Measurements from ENCODE around the gene AHNAK.

The AHNAK gene

DNA sequence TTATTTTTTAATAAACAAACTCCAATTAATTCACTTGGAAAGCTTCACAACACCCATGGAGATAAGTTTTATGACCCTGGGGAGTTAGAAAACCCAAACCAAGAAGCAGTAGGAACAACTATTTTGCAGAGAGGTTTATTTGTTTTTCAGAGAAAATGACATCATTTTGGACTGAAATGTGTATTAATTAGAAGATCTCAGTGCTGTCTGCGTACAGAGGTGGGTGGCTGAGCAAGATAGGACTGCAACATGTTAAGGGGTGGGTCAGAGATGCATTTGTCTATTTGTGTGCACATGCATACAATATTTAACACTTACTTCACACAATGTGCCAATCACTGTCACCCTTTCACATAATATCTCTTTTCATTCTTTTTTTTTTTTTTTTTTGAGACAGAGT lies 126.7 kb downstream of the AHNAK start:
- POLR2A ChIA-PET, result interaction anchor here (0.6 kb wide), 2 partner anchors 25 to 155 kb away, joined by 3 to 4 read pairs; no protein-coding TSS in a partner anchor
- Histone ChIP-seq H3K36me3 (ENCODE audit: control insufficient read depth in 2 of 2, insufficient read depth in 1 of 2, low read length in 2 of 2) (no peaks in the 10 kb centered on the region), H3K9me3 (ENCODE audit: control insufficient read depth, insufficient read depth, low read depth, low read length) (no peaks in the 10 kb centered on the region), H3K27ac (ENCODE audit: extremely low read depth, low read depth, low read length) (no peak overlapping the region), H3K4me1 (ENCODE audit: control insufficient read depth, insufficient read depth, low read length) (peaks cover 3% of the 10 kb centered on the region; the same call in 1 of the 2 replicates), H3K4me3 (ENCODE audit: low read depth, low read length) (no peak overlapping the region)
- CTCF ChIA-PET, result interaction anchor here (0.7 to 1.3 kb wide), 3 partner anchors 25 to 141 kb away, joined by 3 read pairs; no protein-coding TSS in a partner anchor
- TF ChIP-seq ZNF169 (tag by site-specific recombination; IDR thresholded peaks at IDR 0.05) (no peak), ZNF629 (tag by site-specific recombination; IDR thresholded peaks at IDR 0.05) (peak; percentile 78), ZNF701 (tag by site-specific recombination; IDR thresholded peaks at IDR 0.05) (no peak), WT1 (tag by site-specific recombination; IDR thresholded peaks at IDR 0.05) (peak; percentile 52; the same call in 1 of the 2 replicates), MYNN (tag by site-specific recombination; IDR thresholded peaks at IDR 0.05; ENCODE audit: borderline replicate concordance) (no peak), YY1 (tag by site-specific recombination; IDR thresholded peaks at IDR 0.05) (no peak), ZNF843 (tag by site-specific recombination; IDR thresholded peaks at IDR 0.05) (peak; percentile 74; the same call in 1 of the 2 replicates), ZNF664 (tag by site-specific recombination; IDR thresholded peaks at IDR 0.05) (no peak), ZNF223 (tag by site-specific recombination; IDR thresholded peaks at IDR 0.05) (no peak), ZNF555 (tag by site-specific recombination; conservative IDR thresholded peaks at IDR 0.05) (no peak), SP7 (tag by site-specific recombination; IDR thresholded peaks at IDR 0.05) (peak; percentile 52), MEIS1 (CRISPR knock-in tag; IDR thresholded peaks at IDR 0.05; ENCODE audit: borderline replicate concordance) (no peak), ZNF677 (tag by site-specific recombination; IDR thresholded peaks at IDR 0.05) (no peak), ZNF23 (tag by site-specific recombination; IDR thresholded peaks at IDR 0.05; ENCODE audit: borderline replicate concordance) (no peak), ZBTB20 (tag by site-specific recombination; IDR thresholded peaks at IDR 0.05) (peak; percentile 58; the same call in 1 of the 2 replicates), ZNF214 (tag by site-specific recombination; IDR thresholded peaks at IDR 0.05; ENCODE audit: borderline replicate concordance) (no peak), REPIN1 (tag by site-specific recombination; IDR thresholded peaks at IDR 0.05; ENCODE audit: low read depth) (no peak), ZNF623 (tag by site-specific recombination; IDR thresholded peaks at IDR 0.05) (no peak), ZNF626 (tag by site-specific recombination; IDR thresholded peaks at IDR 0.05) (no peak), KLF8 (tag by site-specific recombination; IDR thresholded peaks at IDR 0.05) (0 out of 2 replicates have a peak, but pooled peaks have one; percentile 38), ZNF521 (tag by site-specific recombination; IDR thresholded peaks at IDR 0.05) (no peak), ZNF768 (tag by site-specific recombination; IDR thresholded peaks at IDR 0.05) (no peak), ZNF132 (tag by site-specific recombination; IDR thresholded peaks at IDR 0.05; ENCODE audit: borderline replicate concordance) (no peak)
- TF ChIP-seq, protein P1, sequence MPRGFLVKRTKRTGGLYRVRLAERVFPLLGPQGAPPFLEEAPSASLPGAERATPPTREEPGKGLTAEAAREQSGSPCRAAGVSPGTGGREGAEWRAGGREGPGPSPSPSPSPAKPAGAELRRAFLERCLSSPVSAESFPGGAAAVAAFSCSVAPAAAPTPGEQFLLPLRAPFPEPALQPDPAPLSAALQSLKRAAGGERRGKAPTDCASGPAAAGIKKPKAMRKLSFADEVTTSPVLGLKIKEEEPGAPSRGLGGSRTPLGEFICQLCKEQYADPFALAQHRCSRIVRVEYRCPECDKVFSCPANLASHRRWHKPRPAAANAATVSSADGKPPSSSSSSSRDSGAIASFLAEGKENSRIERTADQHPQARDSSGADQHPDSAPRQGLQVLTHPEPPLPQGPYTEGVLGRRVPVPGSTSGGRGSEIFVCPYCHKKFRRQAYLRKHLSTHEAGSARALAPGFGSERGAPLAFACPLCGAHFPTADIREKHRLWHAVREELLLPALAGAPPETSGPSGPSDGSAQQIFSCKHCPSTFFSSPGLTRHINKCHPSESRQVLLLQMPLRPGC (tag by site-specific recombination; IDR thresholded peaks at IDR 0.05), result 0 out of 2 replicates have a peak, but pooled peaks have one; percentile 37
- TF ChIP-seq, protein P2, sequence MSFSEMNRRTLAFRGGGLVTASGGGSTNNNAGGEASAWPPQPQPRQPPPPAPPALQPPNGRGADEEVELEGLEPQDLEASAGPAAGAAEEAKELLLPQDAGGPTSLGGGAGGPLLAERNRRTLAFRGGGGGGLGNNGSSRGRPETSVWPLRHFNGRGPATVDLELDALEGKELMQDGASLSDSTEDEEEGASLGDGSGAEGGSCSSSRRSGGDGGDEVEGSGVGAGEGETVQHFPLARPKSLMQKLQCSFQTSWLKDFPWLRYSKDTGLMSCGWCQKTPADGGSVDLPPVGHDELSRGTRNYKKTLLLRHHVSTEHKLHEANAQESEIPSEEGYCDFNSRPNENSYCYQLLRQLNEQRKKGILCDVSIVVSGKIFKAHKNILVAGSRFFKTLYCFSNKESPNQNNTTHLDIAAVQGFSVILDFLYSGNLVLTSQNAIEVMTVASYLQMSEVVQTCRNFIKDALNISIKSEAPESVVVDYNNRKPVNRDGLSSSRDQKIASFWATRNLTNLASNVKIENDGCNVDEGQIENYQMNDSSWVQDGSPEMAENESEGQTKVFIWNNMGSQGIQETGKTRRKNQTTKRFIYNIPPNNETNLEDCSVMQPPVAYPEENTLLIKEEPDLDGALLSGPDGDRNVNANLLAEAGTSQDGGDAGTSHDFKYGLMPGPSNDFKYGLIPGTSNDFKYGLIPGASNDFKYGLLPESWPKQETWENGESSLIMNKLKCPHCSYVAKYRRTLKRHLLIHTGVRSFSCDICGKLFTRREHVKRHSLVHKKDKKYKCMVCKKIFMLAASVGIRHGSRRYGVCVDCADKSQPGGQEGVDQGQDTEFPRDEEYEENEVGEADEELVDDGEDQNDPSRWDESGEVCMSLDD (tag by site-specific recombination; IDR thresholded peaks at IDR 0.05), result no peak
- TF ChIP-seq, protein P3, sequence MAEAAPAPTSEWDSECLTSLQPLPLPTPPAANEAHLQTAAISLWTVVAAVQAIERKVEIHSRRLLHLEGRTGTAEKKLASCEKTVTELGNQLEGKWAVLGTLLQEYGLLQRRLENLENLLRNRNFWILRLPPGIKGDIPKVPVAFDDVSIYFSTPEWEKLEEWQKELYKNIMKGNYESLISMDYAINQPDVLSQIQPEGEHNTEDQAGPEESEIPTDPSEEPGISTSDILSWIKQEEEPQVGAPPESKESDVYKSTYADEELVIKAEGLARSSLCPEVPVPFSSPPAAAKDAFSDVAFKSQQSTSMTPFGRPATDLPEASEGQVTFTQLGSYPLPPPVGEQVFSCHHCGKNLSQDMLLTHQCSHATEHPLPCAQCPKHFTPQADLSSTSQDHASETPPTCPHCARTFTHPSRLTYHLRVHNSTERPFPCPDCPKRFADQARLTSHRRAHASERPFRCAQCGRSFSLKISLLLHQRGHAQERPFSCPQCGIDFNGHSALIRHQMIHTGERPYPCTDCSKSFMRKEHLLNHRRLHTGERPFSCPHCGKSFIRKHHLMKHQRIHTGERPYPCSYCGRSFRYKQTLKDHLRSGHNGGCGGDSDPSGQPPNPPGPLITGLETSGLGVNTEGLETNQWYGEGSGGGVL (tag by site-specific recombination; IDR thresholded peaks at IDR 0.05), result peak; percentile 12; the same call in 1 of the 2 replicates
- TF ChIP-seq, protein P4, sequence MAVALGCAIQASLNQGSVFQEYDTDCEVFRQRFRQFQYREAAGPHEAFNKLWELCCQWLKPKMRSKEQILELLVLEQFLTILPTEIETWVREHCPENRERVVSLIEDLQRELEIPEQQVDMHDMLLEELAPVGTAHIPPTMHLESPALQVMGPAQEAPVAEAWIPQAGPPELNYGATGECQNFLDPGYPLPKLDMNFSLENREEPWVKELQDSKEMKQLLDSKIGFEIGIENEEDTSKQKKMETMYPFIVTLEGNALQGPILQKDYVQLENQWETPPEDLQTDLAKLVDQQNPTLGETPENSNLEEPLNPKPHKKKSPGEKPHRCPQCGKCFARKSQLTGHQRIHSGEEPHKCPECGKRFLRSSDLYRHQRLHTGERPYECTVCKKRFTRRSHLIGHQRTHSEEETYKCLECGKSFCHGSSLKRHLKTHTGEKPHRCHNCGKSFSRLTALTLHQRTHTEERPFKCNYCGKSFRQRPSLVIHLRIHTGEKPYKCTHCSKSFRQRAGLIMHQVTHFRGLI (tag by site-specific recombination; IDR thresholded peaks at IDR 0.05), result no peak
- TF ChIP-seq, protein P5, sequence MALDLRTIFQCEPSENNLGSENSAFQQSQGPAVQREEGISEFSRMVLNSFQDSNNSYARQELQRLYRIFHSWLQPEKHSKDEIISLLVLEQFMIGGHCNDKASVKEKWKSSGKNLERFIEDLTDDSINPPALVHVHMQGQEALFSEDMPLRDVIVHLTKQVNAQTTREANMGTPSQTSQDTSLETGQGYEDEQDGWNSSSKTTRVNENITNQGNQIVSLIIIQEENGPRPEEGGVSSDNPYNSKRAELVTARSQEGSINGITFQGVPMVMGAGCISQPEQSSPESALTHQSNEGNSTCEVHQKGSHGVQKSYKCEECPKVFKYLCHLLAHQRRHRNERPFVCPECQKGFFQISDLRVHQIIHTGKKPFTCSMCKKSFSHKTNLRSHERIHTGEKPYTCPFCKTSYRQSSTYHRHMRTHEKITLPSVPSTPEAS (tag by site-specific recombination; IDR thresholded peaks at IDR 0.05), result no peak
- TF ChIP-seq, protein P6, sequence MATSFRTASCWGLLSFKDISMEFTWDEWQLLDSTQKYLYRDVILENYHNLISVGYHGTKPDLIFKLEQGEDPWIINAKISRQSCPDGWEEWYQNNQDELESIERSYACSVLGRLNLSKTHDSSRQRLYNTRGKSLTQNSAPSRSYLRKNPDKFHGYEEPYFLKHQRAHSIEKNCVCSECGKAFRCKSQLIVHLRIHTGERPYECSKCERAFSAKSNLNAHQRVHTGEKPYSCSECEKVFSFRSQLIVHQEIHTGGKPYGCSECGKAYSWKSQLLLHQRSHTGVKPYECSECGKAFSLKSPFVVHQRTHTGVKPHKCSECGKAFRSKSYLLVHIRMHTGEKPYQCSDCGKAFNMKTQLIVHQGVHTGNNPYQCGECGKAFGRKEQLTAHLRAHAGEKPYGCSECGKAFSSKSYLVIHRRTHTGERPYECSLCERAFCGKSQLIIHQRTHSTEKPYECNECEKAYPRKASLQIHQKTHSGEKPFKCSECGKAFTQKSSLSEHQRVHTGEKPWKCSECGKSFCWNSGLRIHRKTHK (tag by site-specific recombination; IDR thresholded peaks at IDR 0.05), result no peak

Data from HEK293 (cell line).